Fibroblast of the aortic adventitia (primary cell): Measurements from ENCODE around the gene KCNH3. TPM values are rescaled to one million over a fixed set of nuclear protein-coding genes. Genes with fewer than 3 reads are reported as not detected.
A peak's percentile ranks its signal among the peaks of the same experiment; 100 is the strongest.
"Not testable (repeated sequence)": the region's sequence is repeated elsewhere in the genome, so short reads cannot be mapped to it uniquely, and the experiment has no call there.

Experiments
- DNase-seq: peaks from one replicate; pipeline ENCODE4 v3.0.0-alpha.2; 2010; ENCODE audit warnings: low read depth
- H3K4me3 ChIP-seq: 2 replicates; pipeline ENCODE4 v1.5.1; 2011; ENCODE audit warnings: low read depth, mild to moderate bottlenecking, control low read depth, low read length, moderate library complexity
- CTCF ChIP-seq: IDR thresholded peaks from 2 replicates; pipeline ENCODE4 v1.5.1; 2011; ENCODE audit warnings: mild to moderate bottlenecking, low read length, control low read depth, inconsistent platforms; ENCODE audit not compliant: insufficient read depth
- total RNA-seq: library from RNA; depleted of rRNA; stranded (reverse); fragments of >200 nt; gene quantifications from 2 replicates; pipeline ENCODE4 v1.2.3, GENCODE V29; 2012; ENCODE audit warnings: low replicate concordance

KCNH3 gene
- total RNA-seq, 1 donor: 0.18 TPM

- no peak overlapping the region for H3K4me3 ChIP-seq
- TF ChIP-seq CTCF: no peak
- DNase-seq: no peak
Measured at GRCh38 chr12:49501895-49502294, 36.9 kb upstream of the KCNH3 start.

- TF ChIP-seq CTCF: no peak
- DNase-seq: peak; percentile 55
- no peak overlapping the region for H3K4me3 ChIP-seq
Measured at GRCh38 chr12:49502590-49502989, 36.2 kb upstream of the KCNH3 start.

- TF ChIP-seq CTCF: no peak
- DNase-seq: peak; percentile 62
- no peak overlapping the region for H3K4me3 ChIP-seq
Measured at GRCh38 chr12:49503674-49504180, 35.1 kb upstream of the KCNH3 start.

- DNase-seq: peak; percentile 30
- no peak for TF ChIP-seq CTCF
- no peak overlapping the region for H3K4me3 ChIP-seq
Measured at GRCh38 chr12:49505672-49506071, 33.2 kb upstream of the KCNH3 start.

- TF ChIP-seq CTCF: no peak
- peak; percentile 95 for DNase-seq
- no peak overlapping the region for H3K4me3 ChIP-seq
Measured at GRCh38 chr12:49507139-49507538, 31.7 kb upstream of the KCNH3 start.

GRCh38 chr12:49509681-49510080 lies 29.1 kb upstream of the KCNH3 start:
- DNase-seq, H3K4me3 ChIP-seq: not testable (repeated sequence)

- DNase-seq: no peak
- TF ChIP-seq CTCF: no peak
Measured at GRCh38 chr12:49511410-49511809, 27.4 kb upstream of the KCNH3 start.

More at GRCh38 chr12:49511410-49511809, 27.4 kb upstream of the KCNH3 start:
- no peak overlapping the region for H3K4me3 ChIP-seq
